WTC11 (cell line): ENCODE measurements around the gene GPR149. TPM values are rescaled to one million over a fixed set of nuclear protein-coding genes. Genes with fewer than 3 reads are reported as not detected.

Experiments used
- ATAC-seq: fragments of 200-7000 bp; cut with Tn5 transposase; 2 replicates; pipeline ENCODE4 v1.10.0; 2021; ENCODE audit warnings: mild to moderate bottlenecking, moderate library complexity
- CTCF ChIA-PET: fragments of 300-600 bp; sonication (Branson Sonifier 250); formaldehyde crosslinking; loops from one replicate; lab custom pipeline; 2021; ENCODE audit warnings: antibody characterized with exemption; lab: Charles Lee
- POLR2A ChIA-PET: fragments of 350-600 bp; sonication (Branson Sonifier 250); formaldehyde crosslinking; loops from one replicate; lab custom pipeline; 2021; ENCODE audit warnings: antibody characterized with exemption; lab: Charles Lee
- DNase-seq: peaks from one replicate; pipeline ENCODE4 v3.0.0; 2021; ENCODE audit warnings: low spot score
- H3K27ac Mint-ChIP-seq: 2 replicates; pipeline ENCODE4 v1.8.0; 2021; ENCODE audit warnings: mixed read lengths
- H3K27me3 Mint-ChIP-seq: 2 replicates; pipeline ENCODE4 v1.8.0; 2021; ENCODE audit warnings: low read depth, mild to moderate bottlenecking, moderate library complexity, mixed read lengths
- H3K36me3 Mint-ChIP-seq: 2 replicates; pipeline ENCODE4 v1.8.0; 2021; ENCODE audit warnings: mixed read lengths
- H3K4me1 Mint-ChIP-seq: 2 replicates; pipeline ENCODE4 v1.8.0; 2022; ENCODE audit warnings: mixed read lengths
- H3K4me3 Mint-ChIP-seq: 2 replicates; pipeline ENCODE4 v1.8.0; 2021; ENCODE audit warnings: mild to moderate bottlenecking, moderate library complexity, mixed read lengths
- H3K9me3 Mint-ChIP-seq: 2 replicates; pipeline ENCODE4 v1.8.0; 2021; ENCODE audit warnings: mixed read lengths
- CTCF ChIP-seq: fragments of 200-600 bp; IDR thresholded peaks from 2 replicates; pipeline ENCODE4 v1.8.0; 2022; ENCODE audit warnings: antibody characterized with exemption
- ETV6 ChIP-seq: sonication (generic); formaldehyde crosslinking; IDR thresholded peaks from 2 replicates; pipeline ENCODE4 v1.8.1; 2022; ENCODE audit warnings: mild to moderate bottlenecking, missing genetic modification reagents
- IRF2 ChIP-seq: sonication (generic); formaldehyde crosslinking; IDR thresholded peaks from 2 replicates; pipeline ENCODE4 v1.8.0; 2022; ENCODE audit warnings: low read depth, missing genetic modification reagents, borderline replicate concordance
- MLX ChIP-seq: sonication (generic); formaldehyde crosslinking; IDR thresholded peaks from 2 replicates; pipeline ENCODE4 v1.8.1; 2023; ENCODE audit warnings: mild to moderate bottlenecking, missing genetic modification reagents, moderate library complexity
- NFATC4 ChIP-seq: fragments of 250-450 bp; sonication (Bioruptor Pico); IDR thresholded peaks from 2 replicates; pipeline ENCODE4 v1.9.0; 2021; ENCODE audit warnings: mild to moderate bottlenecking
- NFE2L1 ChIP-seq: sonication (generic); formaldehyde crosslinking; IDR thresholded peaks from 2 replicates; pipeline ENCODE4 v1.8.1; 2023; ENCODE audit warnings: missing genetic modification reagents
- NR2C2 ChIP-seq: sonication (generic); formaldehyde crosslinking; IDR thresholded peaks from 2 replicates; pipeline ENCODE4 v1.8.0; 2022; ENCODE audit warnings: mild to moderate bottlenecking, missing genetic modification reagents
- OVOL2 ChIP-seq: fragments of 250-450 bp; sonication (Bioruptor Pico); IDR thresholded peaks from 2 replicates; pipeline ENCODE4 v1.9.0; 2021; ENCODE audit warnings: mild to moderate bottlenecking, borderline replicate concordance
- TCF7 ChIP-seq: sonication (generic); formaldehyde crosslinking; IDR thresholded peaks from 2 replicates; pipeline ENCODE4 v1.8.0; 2022; ENCODE audit warnings: mild to moderate bottlenecking, low read depth, missing genetic modification reagents, moderate library complexity
- TP53 ChIP-seq: sonication (generic); formaldehyde crosslinking; IDR thresholded peaks from 2 replicates; pipeline ENCODE4 v1.8.1; 2023; ENCODE audit warnings: mild to moderate bottlenecking, missing genetic modification reagents
- ZNF138 ChIP-seq: sonication (generic); formaldehyde crosslinking; conservative IDR thresholded peaks from 2 replicates; pipeline ENCODE4 v1.8.1; 2022; ENCODE audit warnings: mild to moderate bottlenecking, moderate library complexity, missing genetic modification reagents
- ZNF219 ChIP-seq: sonication (generic); formaldehyde crosslinking; IDR thresholded peaks from 2 replicates; pipeline ENCODE4 v1.8.0; 2023; ENCODE audit warnings: missing genetic modification reagents, mild to moderate bottlenecking, borderline replicate concordance
- ZNF671 ChIP-seq: fragments of 250-450 bp; sonication (Bioruptor Pico); IDR thresholded peaks from 2 replicates; pipeline ENCODE4 v1.8.0; 2021; ENCODE audit warnings: mild to moderate bottlenecking
- total RNA-seq: library from RNA; stranded (reverse); gene quantifications from 3 replicates; pipeline ENCODE4 v1.2.3, GENCODE V29; 2021
- TF ChIP-seq, protein P1 (sequence below): sonication (generic); formaldehyde crosslinking; IDR thresholded peaks from 2 replicates; pipeline ENCODE4 v1.8.1; 2022; ENCODE audit warnings: mild to moderate bottlenecking, moderate library complexity, missing genetic modification reagents
- TF ChIP-seq, protein P2 (sequence below): fragments of 250-450 bp; sonication (Bioruptor Pico); IDR thresholded peaks from 2 replicates; pipeline ENCODE4 v2.1.2; 2022; ENCODE audit warnings: mild to moderate bottlenecking, moderate library complexity
- TF ChIP-seq, protein P3 (sequence below): fragments of 250-450 bp; sonication (Bioruptor Pico); IDR thresholded peaks from 2 replicates; pipeline ENCODE4 v1.9.0; 2021; ENCODE audit warnings: moderate library complexity, mild to moderate bottlenecking, inconsistent platforms, borderline replicate concordance
- TF ChIP-seq, protein P4 (sequence below): sonication (generic); formaldehyde crosslinking; IDR thresholded peaks from 2 replicates; pipeline ENCODE4 v1.8.0; 2022; ENCODE audit warnings: missing genetic modification reagents
- TF ChIP-seq, protein P5 (sequence below): fragments of 250-450 bp; sonication (Bioruptor Pico); conservative IDR thresholded peaks from 2 replicates; pipeline ENCODE4 v1.9.0; 2021; ENCODE audit warnings: mild to moderate bottlenecking

The GPR149 gene
- total RNA-seq, 1 experiment from 2014 or later, result not detected

DNA sequence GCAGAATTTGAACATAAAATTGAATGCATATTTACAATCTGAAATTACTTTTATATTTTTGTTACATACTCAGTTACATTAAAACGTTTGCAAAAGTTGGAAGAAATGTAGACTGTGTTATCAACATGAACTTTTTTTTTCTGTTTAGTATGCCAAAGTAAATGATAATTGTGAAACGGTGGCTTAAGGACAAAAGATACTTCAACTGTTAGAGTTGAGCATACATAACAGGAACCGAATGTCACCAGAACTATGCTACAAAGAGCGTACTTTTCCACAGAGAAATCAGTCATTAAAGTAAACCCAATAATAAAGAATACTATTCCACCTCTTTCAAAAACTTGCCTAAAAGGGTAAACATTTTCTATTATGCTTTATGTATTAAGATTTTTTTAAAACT, 91.4 kb downstream of the GPR149 start:
- TF ChIP-seq ZNF138 (CRISPR knock-in tag), result no peak
- TF ChIP-seq, protein P1, sequence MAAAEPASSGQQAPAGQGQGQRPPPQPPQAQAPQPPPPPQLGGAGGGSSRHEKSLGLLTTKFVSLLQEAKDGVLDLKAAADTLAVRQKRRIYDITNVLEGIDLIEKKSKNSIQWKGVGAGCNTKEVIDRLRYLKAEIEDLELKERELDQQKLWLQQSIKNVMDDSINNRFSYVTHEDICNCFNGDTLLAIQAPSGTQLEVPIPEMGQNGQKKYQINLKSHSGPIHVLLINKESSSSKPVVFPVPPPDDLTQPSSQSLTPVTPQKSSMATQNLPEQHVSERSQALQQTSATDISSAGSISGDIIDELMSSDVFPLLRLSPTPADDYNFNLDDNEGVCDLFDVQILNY (CRISPR knock-in tag), result no peak
- no peak for TF ChIP-seq IRF2 (CRISPR knock-in tag)
- no peak for TF ChIP-seq ZNF671 (CRISPR knock-in tag)
- TF ChIP-seq ETV6, result no peak
- TF ChIP-seq MLX (CRISPR knock-in tag), result no peak
- TF ChIP-seq ZNF219, result no peak
- TF ChIP-seq TCF7 (CRISPR knock-in tag), result no peak
- no peak for TF ChIP-seq CTCF
- no peak for TF ChIP-seq NFE2L1
- no peak for TF ChIP-seq NR2C2 (CRISPR knock-in tag)
- TF ChIP-seq, protein P2, sequence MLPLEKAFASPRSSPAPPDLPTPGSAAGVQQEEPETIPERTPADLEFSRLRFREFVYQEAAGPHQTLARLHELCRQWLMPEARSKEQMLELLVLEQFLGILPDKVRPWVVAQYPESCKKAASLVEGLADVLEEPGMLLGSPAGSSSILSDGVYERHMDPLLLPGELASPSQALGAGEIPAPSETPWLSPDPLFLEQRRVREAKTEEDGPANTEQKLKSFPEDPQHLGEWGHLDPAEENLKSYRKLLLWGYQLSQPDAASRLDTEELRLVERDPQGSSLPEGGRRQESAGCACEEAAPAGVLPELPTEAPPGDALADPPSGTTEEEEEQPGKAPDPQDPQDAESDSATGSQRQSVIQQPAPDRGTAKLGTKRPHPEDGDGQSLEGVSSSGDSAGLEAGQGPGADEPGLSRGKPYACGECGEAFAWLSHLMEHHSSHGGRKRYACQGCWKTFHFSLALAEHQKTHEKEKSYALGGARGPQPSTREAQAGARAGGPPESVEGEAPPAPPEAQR (CRISPR knock-in tag), result no peak
- no peak for TF ChIP-seq TP53 (CRISPR knock-in tag)
- TF ChIP-seq NFATC4 (CRISPR knock-in tag), result no peak
- TF ChIP-seq, protein P3, sequence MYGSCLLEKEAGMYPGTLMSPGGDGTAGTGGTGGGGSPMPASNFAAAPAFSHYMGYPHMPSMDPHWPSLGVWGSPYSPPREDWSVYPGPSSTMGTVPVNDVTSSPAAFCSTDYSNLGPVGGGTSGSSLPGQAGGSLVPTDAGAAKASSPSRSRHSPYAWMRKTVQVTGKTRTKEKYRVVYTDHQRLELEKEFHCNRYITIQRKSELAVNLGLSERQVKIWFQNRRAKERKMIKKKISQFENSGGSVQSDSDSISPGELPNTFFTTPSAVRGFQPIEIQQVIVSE (CRISPR knock-in tag), result no peak
- TF ChIP-seq, protein P4, sequence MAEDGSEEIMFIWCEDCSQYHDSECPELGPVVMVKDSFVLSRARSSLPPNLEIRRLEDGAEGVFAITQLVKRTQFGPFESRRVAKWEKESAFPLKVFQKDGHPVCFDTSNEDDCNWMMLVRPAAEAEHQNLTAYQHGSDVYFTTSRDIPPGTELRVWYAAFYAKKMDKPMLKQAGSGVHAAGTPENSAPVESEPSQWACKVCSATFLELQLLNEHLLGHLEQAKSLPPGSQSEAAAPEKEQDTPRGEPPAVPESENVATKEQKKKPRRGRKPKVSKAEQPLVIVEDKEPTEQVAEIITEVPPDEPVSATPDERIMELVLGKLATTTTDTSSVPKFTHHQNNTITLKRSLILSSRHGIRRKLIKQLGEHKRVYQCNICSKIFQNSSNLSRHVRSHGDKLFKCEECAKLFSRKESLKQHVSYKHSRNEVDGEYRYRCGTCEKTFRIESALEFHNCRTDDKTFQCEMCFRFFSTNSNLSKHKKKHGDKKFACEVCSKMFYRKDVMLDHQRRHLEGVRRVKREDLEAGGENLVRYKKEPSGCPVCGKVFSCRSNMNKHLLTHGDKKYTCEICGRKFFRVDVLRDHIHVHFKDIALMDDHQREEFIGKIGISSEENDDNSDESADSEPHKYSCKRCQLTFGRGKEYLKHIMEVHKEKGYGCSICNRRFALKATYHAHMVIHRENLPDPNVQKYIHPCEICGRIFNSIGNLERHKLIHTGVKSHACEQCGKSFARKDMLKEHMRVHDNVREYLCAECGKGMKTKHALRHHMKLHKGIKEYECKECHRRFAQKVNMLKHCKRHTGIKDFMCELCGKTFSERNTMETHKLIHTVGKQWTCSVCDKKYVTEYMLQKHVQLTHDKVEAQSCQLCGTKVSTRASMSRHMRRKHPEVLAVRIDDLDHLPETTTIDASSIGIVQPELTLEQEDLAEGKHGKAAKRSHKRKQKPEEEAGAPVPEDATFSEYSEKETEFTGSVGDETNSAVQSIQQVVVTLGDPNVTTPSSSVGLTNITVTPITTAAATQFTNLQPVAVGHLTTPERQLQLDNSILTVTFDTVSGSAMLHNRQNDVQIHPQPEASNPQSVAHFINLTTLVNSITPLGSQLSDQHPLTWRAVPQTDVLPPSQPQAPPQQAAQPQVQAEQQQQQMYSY (CRISPR knock-in tag), result no peak
- no peak for TF ChIP-seq OVOL2 (CRISPR knock-in tag)
- TF ChIP-seq, protein P5, sequence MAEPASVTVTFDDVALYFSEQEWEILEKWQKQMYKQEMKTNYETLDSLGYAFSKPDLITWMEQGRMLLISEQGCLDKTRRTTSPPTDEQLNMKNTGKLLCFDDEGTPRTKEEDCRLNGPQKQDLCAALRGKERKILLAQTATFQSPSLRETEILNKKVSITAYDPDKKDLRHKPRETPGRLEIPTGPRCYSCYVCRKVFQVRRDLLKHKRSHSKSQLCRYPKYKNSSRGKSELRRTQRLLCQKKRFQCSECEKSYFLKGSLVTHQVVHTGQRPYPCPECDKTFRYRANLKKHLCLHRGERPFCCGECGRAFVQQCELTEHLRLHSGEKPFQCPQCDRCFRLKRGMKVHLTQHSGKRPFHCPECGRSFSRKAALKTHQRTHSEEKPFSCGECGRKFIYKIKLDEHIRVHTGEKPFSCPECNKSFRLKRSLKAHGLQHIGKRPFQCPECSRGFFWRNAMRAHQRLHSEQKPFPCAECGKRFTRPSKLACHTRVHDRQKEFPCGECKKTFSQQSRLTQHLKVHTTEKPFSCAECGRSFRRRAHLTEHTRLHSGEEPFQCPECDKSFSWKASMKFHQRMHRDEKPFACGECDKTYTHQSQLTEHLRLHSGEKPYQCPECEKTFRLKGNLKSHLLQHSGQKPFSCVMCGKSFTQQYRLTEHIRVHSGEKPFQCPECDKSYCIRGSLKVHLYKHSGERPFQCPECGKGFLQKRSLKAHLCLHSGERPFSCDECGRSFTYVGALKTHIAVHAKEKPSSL, result no peak
- no peak overlapping the region for H3K4me3 Mint-ChIP-seq
- DNase-seq (no peak), ATAC-seq (no peak)
- POLR2A ChIA-PET, result no interaction called here
- CTCF ChIA-PET, result no interaction called here
- H3K4me1 Mint-ChIP-seq, result no peaks in the 10 kb centered on the region
- H3K27ac Mint-ChIP-seq, result no peak overlapping the region
- no peaks in the 10 kb centered on the region for H3K36me3 Mint-ChIP-seq
- H3K9me3 Mint-ChIP-seq, result no peaks in the 10 kb centered on the region
- no peaks in the 10 kb centered on the region for H3K27me3 Mint-ChIP-seq
